Measurements from ENCODE around the gene ETNK2. TPM values are rescaled to one million over a fixed set of nuclear protein-coding genes. Genes with fewer than 3 reads are reported as not detected.

ETNK2 gene
- polyA plus RNA-seq, 2 of the 4 experiments (the other 2 are of a cell fraction), result 3.4 to 5.2 TPM

DNA sequence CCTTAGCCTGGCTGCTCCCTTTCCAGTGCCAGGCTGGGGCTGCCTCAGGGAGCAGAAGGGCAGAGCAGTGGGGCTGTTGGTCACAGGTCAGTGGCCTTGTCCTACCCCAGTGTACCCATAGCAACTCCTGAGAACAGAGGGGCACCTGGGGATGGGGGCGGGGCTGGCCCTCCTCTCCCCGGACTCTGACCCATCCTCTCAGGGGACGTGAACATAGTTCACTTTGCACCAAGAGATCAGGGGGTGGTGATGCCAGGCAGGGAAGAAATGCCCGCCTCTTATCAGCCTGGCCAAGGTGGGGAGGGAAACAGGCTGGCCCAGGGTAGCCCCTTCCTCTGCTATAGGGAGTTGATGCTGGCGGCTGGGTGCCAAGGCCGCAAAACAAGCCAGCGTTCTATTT lies 4.9 kb downstream of the ETNK2 start:
- no peak overlapping the region for H3K27ac ChIP-seq
- WGBS (ENCODE audit: missing lambda C conversion rate), result 80% methylated on average over 6 of the region's 7 CpGs
- CTCF ChIA-PET, result no interaction called here
- ATAC-seq, result no peak
- no peak overlapping the region for H3K4me3 ChIP-seq
- no peak for DNase-seq (ENCODE audit: low read depth in 1 of 2, low spot score in 1 of 2)
- POLR2A ChIA-PET, result no interaction called here
- FAIRE-seq, result no peak
- no peak overlapping the region for H3K4me2 ChIP-seq
- H3K4me1 ChIP-seq, result peaks cover 9% of the 10 kb centered on the region; the same call in 2 of the 3 replicates
- no peaks in the 10 kb centered on the region for H3K9me3 ChIP-seq
- no peak for TF ChIP-seq KDM1A (IDR thresholded peaks at IDR 0.05; ENCODE audit: low read depth)
- TF ChIP-seq TFCP2L1 (CRISPR knock-in tag; IDR thresholded peaks at IDR 0.05), result no peak
- TF ChIP-seq NFE2L2 (conservative IDR thresholded peaks at IDR 0.05; ENCODE audit: low read length), result no peak
- TF ChIP-seq HOXB5 (CRISPR knock-in tag; IDR thresholded peaks at IDR 0.05), result no peak
- TF ChIP-seq, protein P1, sequence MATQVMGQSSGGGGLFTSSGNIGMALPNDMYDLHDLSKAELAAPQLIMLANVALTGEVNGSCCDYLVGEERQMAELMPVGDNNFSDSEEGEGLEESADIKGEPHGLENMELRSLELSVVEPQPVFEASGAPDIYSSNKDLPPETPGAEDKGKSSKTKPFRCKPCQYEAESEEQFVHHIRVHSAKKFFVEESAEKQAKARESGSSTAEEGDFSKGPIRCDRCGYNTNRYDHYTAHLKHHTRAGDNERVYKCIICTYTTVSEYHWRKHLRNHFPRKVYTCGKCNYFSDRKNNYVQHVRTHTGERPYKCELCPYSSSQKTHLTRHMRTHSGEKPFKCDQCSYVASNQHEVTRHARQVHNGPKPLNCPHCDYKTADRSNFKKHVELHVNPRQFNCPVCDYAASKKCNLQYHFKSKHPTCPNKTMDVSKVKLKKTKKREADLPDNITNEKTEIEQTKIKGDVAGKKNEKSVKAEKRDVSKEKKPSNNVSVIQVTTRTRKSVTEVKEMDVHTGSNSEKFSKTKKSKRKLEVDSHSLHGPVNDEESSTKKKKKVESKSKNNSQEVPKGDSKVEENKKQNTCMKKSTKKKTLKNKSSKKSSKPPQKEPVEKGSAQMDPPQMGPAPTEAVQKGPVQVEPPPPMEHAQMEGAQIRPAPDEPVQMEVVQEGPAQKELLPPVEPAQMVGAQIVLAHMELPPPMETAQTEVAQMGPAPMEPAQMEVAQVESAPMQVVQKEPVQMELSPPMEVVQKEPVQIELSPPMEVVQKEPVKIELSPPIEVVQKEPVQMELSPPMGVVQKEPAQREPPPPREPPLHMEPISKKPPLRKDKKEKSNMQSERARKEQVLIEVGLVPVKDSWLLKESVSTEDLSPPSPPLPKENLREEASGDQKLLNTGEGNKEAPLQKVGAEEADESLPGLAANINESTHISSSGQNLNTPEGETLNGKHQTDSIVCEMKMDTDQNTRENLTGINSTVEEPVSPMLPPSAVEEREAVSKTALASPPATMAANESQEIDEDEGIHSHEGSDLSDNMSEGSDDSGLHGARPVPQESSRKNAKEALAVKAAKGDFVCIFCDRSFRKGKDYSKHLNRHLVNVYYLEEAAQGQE (IDR thresholded peaks at IDR 0.05), result no peak
- no peak for TF ChIP-seq RCOR1 (IDR thresholded peaks at IDR 0.05; ENCODE audit: low read depth, low read length)
- TF ChIP-seq KDM5A (IDR thresholded peaks at IDR 0.05), result no peak
- TF ChIP-seq, protein P2, sequence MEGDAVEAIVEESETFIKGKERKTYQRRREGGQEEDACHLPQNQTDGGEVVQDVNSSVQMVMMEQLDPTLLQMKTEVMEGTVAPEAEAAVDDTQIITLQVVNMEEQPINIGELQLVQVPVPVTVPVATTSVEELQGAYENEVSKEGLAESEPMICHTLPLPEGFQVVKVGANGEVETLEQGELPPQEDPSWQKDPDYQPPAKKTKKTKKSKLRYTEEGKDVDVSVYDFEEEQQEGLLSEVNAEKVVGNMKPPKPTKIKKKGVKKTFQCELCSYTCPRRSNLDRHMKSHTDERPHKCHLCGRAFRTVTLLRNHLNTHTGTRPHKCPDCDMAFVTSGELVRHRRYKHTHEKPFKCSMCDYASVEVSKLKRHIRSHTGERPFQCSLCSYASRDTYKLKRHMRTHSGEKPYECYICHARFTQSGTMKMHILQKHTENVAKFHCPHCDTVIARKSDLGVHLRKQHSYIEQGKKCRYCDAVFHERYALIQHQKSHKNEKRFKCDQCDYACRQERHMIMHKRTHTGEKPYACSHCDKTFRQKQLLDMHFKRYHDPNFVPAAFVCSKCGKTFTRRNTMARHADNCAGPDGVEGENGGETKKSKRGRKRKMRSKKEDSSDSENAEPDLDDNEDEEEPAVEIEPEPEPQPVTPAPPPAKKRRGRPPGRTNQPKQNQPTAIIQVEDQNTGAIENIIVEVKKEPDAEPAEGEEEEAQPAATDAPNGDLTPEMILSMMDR (IDR thresholded peaks at IDR 0.05), result no peak
- TF ChIP-seq ZFP36 (IDR thresholded peaks at IDR 0.05; ENCODE audit: borderline replicate concordance, partially characterized antibody), result no peak
- TF ChIP-seq, protein P3, sequence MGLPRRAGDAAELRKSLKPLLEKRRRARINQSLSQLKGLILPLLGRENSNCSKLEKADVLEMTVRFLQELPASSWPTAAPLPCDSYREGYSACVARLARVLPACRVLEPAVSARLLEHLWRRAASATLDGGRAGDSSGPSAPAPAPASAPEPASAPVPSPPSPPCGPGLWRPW (IDR thresholded peaks at IDR 0.05), result no peak
- no peak for TF ChIP-seq CEBPB (IDR thresholded peaks at IDR 0.05)
- no peak for TF ChIP-seq ZSCAN20 (CRISPR knock-in tag; IDR thresholded peaks at IDR 0.05)
- no peak for TF ChIP-seq HEYL (CRISPR knock-in tag; IDR thresholded peaks at IDR 0.05)
- TF ChIP-seq HDAC2 (IDR thresholded peaks at IDR 0.05), result no peak
- no peak for TF ChIP-seq ESRRA (IDR thresholded peaks at IDR 0.05; ENCODE audit: borderline replicate concordance, low read length)
- TF ChIP-seq, protein P4, sequence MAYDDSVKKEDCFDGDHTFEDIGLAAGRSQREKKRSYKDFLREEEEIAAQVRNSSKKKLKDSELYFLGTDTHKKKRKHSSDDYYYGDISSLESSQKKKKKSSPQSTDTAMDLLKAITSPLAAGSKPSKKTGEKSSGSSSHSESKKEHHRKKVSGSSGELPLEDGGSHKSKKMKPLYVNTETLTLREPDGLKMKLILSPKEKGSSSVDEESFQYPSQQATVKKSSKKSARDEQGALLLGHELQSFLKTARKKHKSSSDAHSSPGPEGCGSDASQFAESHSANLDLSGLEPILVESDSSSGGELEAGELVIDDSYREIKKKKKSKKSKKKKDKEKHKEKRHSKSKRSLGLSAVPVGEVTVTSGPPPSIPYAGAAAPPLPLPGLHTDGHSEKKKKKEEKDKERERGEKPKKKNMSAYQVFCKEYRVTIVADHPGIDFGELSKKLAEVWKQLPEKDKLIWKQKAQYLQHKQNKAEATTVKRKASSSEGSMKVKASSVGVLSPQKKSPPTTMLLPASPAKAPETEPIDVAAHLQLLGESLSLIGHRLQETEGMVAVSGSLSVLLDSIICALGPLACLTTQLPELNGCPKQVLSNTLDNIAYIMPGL (CRISPR knock-in tag; IDR thresholded peaks at IDR 0.05; ENCODE audit: borderline replicate concordance), result no peak
- no peak for TF ChIP-seq NPAS2 (CRISPR knock-in tag; IDR thresholded peaks at IDR 0.05; ENCODE audit: borderline replicate concordance)

DNA sequence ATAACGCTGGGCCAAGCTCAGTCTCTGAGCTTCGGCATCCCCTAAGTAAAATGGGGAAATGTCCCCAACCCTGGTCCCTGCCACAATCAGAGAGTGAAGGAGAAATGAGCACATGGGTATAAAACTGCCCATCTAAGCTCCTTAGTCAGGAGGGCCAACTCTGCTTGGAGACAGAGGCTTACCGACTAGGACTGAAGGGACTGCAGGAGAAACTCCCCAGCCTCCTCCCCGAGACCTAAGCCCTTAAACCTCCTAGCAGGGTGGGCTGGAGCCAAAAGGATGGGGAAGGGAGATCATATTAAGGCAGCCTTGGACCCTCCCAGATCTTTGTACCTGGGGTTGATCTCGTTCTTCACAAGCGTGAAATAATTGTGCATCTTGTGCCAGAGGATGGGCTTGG lies 5.5 kb downstream of the ETNK2 start:
- ATAC-seq, result no peak
- TF ChIP-seq KDM1A (IDR thresholded peaks at IDR 0.05; ENCODE audit: low read depth), result no peak
- TF ChIP-seq, protein P5, sequence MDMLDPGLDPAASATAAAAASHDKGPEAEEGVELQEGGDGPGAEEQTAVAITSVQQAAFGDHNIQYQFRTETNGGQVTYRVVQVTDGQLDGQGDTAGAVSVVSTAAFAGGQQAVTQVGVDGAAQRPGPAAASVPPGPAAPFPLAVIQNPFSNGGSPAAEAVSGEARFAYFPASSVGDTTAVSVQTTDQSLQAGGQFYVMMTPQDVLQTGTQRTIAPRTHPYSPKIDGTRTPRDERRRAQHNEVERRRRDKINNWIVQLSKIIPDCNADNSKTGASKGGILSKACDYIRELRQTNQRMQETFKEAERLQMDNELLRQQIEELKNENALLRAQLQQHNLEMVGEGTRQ (IDR thresholded peaks at IDR 0.05), result no peak
- TF ChIP-seq HOXA7 (CRISPR knock-in tag; IDR thresholded peaks at IDR 0.05), result no peak
- no peak for TF ChIP-seq EHF (CRISPR knock-in tag; IDR thresholded peaks at IDR 0.05)
- no peak for TF ChIP-seq ZFP36 (IDR thresholded peaks at IDR 0.05; ENCODE audit: borderline replicate concordance, partially characterized antibody)
- no peak for TF ChIP-seq GATA3 (IDR thresholded peaks at IDR 0.05; ENCODE audit: borderline replicate concordance)
- no peak for TF ChIP-seq NPAS2 (CRISPR knock-in tag; IDR thresholded peaks at IDR 0.05; ENCODE audit: borderline replicate concordance)
- no peak for TF ChIP-seq ZSCAN20 (CRISPR knock-in tag; IDR thresholded peaks at IDR 0.05)
- no peak for TF ChIP-seq JUNB (IDR thresholded peaks at IDR 0.05)
- no peak for TF ChIP-seq ZNF302 (CRISPR knock-in tag; IDR thresholded peaks at IDR 0.05)
- no peak for TF ChIP-seq ZC3H11A (IDR thresholded peaks at IDR 0.05)
- TF ChIP-seq, protein P6, sequence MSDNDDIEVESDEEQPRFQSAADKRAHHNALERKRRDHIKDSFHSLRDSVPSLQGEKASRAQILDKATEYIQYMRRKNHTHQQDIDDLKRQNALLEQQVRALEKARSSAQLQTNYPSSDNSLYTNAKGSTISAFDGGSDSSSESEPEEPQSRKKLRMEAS (IDR thresholded peaks at IDR 0.05), result no peak
- no peak for TF ChIP-seq FOSL2 (IDR thresholded peaks at IDR 0.05)
- TF ChIP-seq FOSL2 (CRISPR knock-in tag; IDR thresholded peaks at IDR 0.05), result no peak
- DNase-seq (ENCODE audit: low read depth in 1 of 2, low spot score in 1 of 2), result no peak
- H3K4me1 ChIP-seq, result peaks cover 8% of the 10 kb centered on the region; the same call in 2 of the 3 replicates
- no peak overlapping the region for H3K4me2 ChIP-seq
- CTCF ChIA-PET, result interaction anchor here (0.7 to 2.2 kb wide), 3 partner anchors 8 to 16 kb away, joined by 3 to 19 read pairs (median 3); no protein-coding TSS in a partner anchor
- H3K4me3 ChIP-seq, result no peak overlapping the region
- POLR2A ChIA-PET, result no interaction called here
- H3K27ac ChIP-seq, result no peak overlapping the region
- no peaks in the 10 kb centered on the region for H3K9me3 ChIP-seq
- whole genome bisulfite sequencing (ENCODE audit: missing lambda C conversion rate), result 66% methylated on average over 6 of the region's 6 CpGs
- no peak for FAIRE-seq

Measured in A549 (cell line).